Fibroblast of lung (primary cell): ENCODE results near the gene STMN3. TPM values are rescaled to one million over a fixed set of nuclear protein-coding genes. Genes with fewer than 3 reads are reported as not detected.

Experiments used
- DNase-seq, 2 donors: peaks; one replicate each; pipeline versions ENCODE4 v3.0.0 to v3.0.0-alpha.2; 2010; ENCODE audit warnings: low read depth in 2 of 2
- H2AFZ ChIP-seq: 2 replicates; pipeline ENCODE4 v1.5.1; 2012; ENCODE audit warnings: low read length, control low read depth, inconsistent platforms
- H3K27ac ChIP-seq: 2 replicates; pipeline ENCODE4 v1.5.1; 2011; ENCODE audit warnings: low read length, control low read depth; ENCODE audit not compliant: insufficient read depth
- H3K27me3 ChIP-seq: 2 replicates; pipeline ENCODE4 v1.5.1; 2011; ENCODE audit warnings: mild to moderate bottlenecking, low read length; ENCODE audit not compliant: control insufficient read depth, insufficient read depth
- H3K36me3 ChIP-seq: 2 replicates; pipeline ENCODE4 v1.5.1; 2011; ENCODE audit warnings: low read length; ENCODE audit not compliant: control insufficient read depth, insufficient read depth
- H3K4me1 ChIP-seq: 2 replicates; pipeline ENCODE4 v1.5.1; 2011; ENCODE audit warnings: low read length; ENCODE audit not compliant: control insufficient read depth, insufficient read depth; ENCODE audit errors: extremely low read depth
- H3K4me2 ChIP-seq: 2 replicates; pipeline ENCODE4 v1.5.1; 2011; ENCODE audit warnings: low read length, control low read depth; ENCODE audit not compliant: insufficient read depth; ENCODE audit errors: extremely low read depth
- H3K4me3 ChIP-seq, 4 experiments: fragments of 200-600 bp in 1 of 4; sonication (generic) in 1 of 4; replicated peaks in 1 of 4; 2 replicates each; pipeline ENCODE4 v1.5.1; 2011 to 2016; ENCODE audit warnings: low read length in 4 of 4, low read depth in 3 of 4, mild to moderate bottlenecking in 3 of 4, control low read depth in 2 of 4, inconsistent platforms in 1 of 4, mixed read lengths in 1 of 4; ENCODE audit not compliant: insufficient read depth in 1 of 4; ENCODE audit errors: control extremely low read depth in 1 of 4
- H3K79me2 ChIP-seq: 2 replicates; pipeline ENCODE4 v1.5.1; 2012; ENCODE audit warnings: mild to moderate bottlenecking, low read length, inconsistent platforms; ENCODE audit not compliant: control insufficient read depth, insufficient read depth
- H3K9ac ChIP-seq: 2 replicates; pipeline ENCODE4 v1.5.1; 2011; ENCODE audit warnings: mild to moderate bottlenecking, low read length, control low read depth; ENCODE audit not compliant: insufficient read depth
- H3K9me3 ChIP-seq: 2 replicates; pipeline ENCODE4 v1.5.1; 2012; ENCODE audit warnings: low read depth, low read length; ENCODE audit not compliant: control insufficient read depth, insufficient read depth
- H4K20me1 ChIP-seq: 2 replicates; pipeline ENCODE4 v1.5.1; 2011; ENCODE audit warnings: low read length; ENCODE audit not compliant: control insufficient read depth, insufficient read depth; ENCODE audit errors: extremely low read depth
- CTCF ChIP-seq, 2 donors: IDR thresholded peaks in 1 of 2; conservative IDR thresholded peaks in 1 of 2; 1 replicate in 1 of 2; 2 replicates in 1 of 2; pipeline ENCODE4 v1.5.1; 2011 to 2012; ENCODE audit warnings: low read length in 2 of 2, control low read depth in 1 of 2, inconsistent platforms in 1 of 2, low read depth in 1 of 2, mild to moderate bottlenecking in 1 of 2
- EZH2 ChIP-seq: IDR thresholded peaks from 2 replicates; pipeline ENCODE4 v1.5.1; 2012; ENCODE audit warnings: low read length, control low read depth, mild to moderate bottlenecking; ENCODE audit errors: missing control alignments
- polyA minus RNA-seq: library from RNA; depleted of rRNA, polyadenylated mRNA; stranded (reverse); fragments of >200 nt; gene quantifications from 2 replicates; pipeline ENCODE4 v1.2.3, GENCODE V29; 2011; ENCODE audit warnings: low replicate concordance
- polyA plus RNA-seq, 2 donors: library from polyadenylated mRNA; depleted of rRNA in 1 of 2; stranded (reverse) in 1 of 2; unstranded in 1 of 2; fragments of >200 nt; gene quantifications; 2 replicates each; pipeline ENCODE4 v1.2.1, GENCODE V29; 2011 to 2012; ENCODE audit warnings: missing spikeins in 1 of 2
- total RNA-seq: library from RNA; depleted of rRNA; stranded (reverse); fragments of >200 nt; gene quantifications from 2 replicates; pipeline ENCODE4 v1.2.1, GENCODE V29; 2014

The STMN3 gene
- total RNA-seq (16.4 and 34.3 TPM in 2 replicates), polyA plus RNA-seq (3.7 and 27.4 TPM in 2 replicates), polyA minus RNA-seq (10.4 and 96.0 TPM in 2 replicates)
- polyA plus RNA-seq (2012), result 6.8 and 60.2 TPM in 2 replicates

DNA sequence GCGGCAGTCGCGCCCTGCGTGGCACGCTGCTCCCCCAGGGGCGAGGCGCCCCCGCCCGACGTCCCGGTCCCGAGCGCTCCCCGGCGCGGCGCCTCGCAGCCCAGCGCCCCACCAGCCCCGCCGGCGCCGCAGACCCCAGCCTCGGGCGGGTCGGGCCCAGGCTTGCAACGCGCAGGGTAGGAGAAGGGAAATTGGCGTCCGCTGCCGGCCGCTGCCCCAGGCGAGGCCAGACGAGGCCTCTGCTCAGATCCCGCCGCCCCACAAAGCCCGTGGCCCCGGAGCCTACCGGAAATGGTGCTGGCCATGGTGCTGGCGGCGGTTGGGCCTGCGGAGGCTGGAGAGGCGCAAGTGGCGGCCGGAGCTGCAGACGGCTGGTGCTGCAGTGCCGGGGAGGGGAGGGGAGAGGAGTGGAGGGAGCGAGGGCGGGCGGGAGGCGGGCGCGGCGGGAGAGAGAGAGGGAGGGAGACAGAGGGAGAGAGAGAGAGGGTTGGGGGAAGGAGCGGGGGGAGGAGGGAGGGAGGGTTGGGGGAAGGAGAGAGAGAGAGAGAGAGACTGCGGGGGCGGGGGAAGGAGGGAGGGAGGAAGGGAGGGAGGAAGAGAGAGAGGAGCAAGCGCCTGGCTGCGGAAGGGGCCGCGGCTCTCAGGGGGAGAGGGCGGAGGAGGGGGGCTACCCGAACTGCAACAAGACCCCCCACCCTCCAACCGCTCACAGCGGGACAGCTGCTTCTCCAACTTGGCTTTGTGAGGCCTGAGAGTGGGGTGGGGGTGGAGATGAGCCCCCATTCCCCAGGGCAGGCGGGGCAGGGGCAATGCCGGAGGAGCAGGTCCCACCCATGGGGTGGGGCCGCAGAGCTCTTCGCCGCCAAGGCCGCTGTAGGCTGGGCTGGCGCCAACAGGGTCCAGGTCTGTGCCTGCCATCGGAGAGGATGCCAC lies at the start of gene STMN3:
STMN3 (minus strand) TSS at position 384 of the 933 bp plus-strand sequence; CDS start at position 305, 79 bp downstream.
- H3K4me2 ChIP-seq, result peak within 1 kb of the TSS; percentile 80
- H3K36me3 ChIP-seq, result no peaks in the 10 kb centered on the region
- no peak within 1 kb of the TSS for H3K27ac ChIP-seq
- H4K20me1 ChIP-seq, result no peaks in the 10 kb centered on the region
- H3K27me3 ChIP-seq, result no peaks in the 10 kb centered on the region
- no peaks in the 10 kb centered on the region for H3K79me2 ChIP-seq
- no peaks in the 10 kb centered on the region for H3K4me1 ChIP-seq
- H2AFZ ChIP-seq, result no peak within 1 kb of the TSS
- H3K9ac ChIP-seq, result peak within 1 kb of the TSS; percentile 23
- peak within 1 kb of the TSS; percentile 39 to 62 (median 52) for H3K4me3 ChIP-seq
- peak; percentile 95 to 96 for DNase-seq
- no peaks in the 10 kb centered on the region for H3K9me3 ChIP-seq
- TF ChIP-seq EZH2 (no peak), CTCF (conservative IDR thresholded peaks at IDR 0.05 in 1 of 2, IDR thresholded peaks at IDR 0.05 in 1 of 2; ENCODE audit: low read depth in 1 of 2, low read length in 2 of 2) (no peak)

GRCh38 chr20:63702036-63702665 lies 48.9 kb upstream of the STMN3 start:
- H3K9ac ChIP-seq, result no peak overlapping the region
- H4K20me1 ChIP-seq, result no peaks in the 10 kb centered on the region
- H3K9me3 ChIP-seq, result no peaks in the 10 kb centered on the region
- H3K36me3 ChIP-seq, result peaks cover 40% of the 10 kb centered on the region
- no peak overlapping the region for H3K4me2 ChIP-seq
- no peak overlapping the region for H2AFZ ChIP-seq
- no peaks in the 10 kb centered on the region for H3K27me3 ChIP-seq
- no peak overlapping the region for H3K4me3 ChIP-seq
- H3K79me2 ChIP-seq, result peaks cover 29% of the 10 kb centered on the region
- no peak overlapping the region for H3K27ac ChIP-seq
- H3K4me1 ChIP-seq, result peaks cover 29% of the 10 kb centered on the region
- no peak for DNase-seq
- no peak for TF ChIP-seq CTCF (conservative IDR thresholded peaks at IDR 0.05 in 1 of 2, IDR thresholded peaks at IDR 0.05 in 1 of 2; ENCODE audit: low read depth in 1 of 2, low read length in 2 of 2)
- no peak for TF ChIP-seq EZH2
